A549 (cell line): ENCODE results near the gene PRELP. TPM values are rescaled to one million over a fixed set of nuclear protein-coding genes. Genes with fewer than 3 reads are reported as not detected.
"Not testable (repeated sequence)": the region's sequence is repeated elsewhere in the genome, so short reads cannot be mapped to it uniquely, and the experiment has no call there.

Source experiments
- ATAC-seq, 2 experiments: fragments of 200-7000 bp in 1 of 2; fragments of >200 bp in 1 of 2; cut with Nextera tagmentation in 1 of 2; cut with Tn5 transposase in 1 of 2; 3 replicates each; pipeline versions ENCODE4 v1.8.0 to v1.9.1; 2018 to 2020; ENCODE audit warnings: mild to moderate bottlenecking in 1 of 2, moderate library complexity in 1 of 2
- CTCF ChIA-PET: fragments of 300-600 bp; sonication (Branson Sonifier 250); formaldehyde crosslinking; extraction: SDS; loops from one replicate; lab custom pipeline; 2021; ENCODE audit warnings: antibody characterized with exemption, inconsistent platforms; lab: Yijun Ruan, JAX
- POLR2A ChIA-PET: fragments of 350-600 bp; formaldehyde crosslinking; extraction: SDS; loops from one replicate; lab custom pipeline; 2021; ENCODE audit warnings: antibody characterized with exemption, inconsistent platforms; lab: Yijun Ruan, JAX
- DNase-seq, 2 experiments: peaks; one replicate each; pipeline versions ENCODE4 v3.0.0 to v3.0.0-alpha.2; 2011 to 2016; ENCODE audit warnings: low read depth in 1 of 2, low spot score in 1 of 2
- FAIRE-seq: peaks from 2 replicates; lab custom pipeline; 2011; peaks lifted over from hg19 to GRCh38; lab: Jason Lieb, UNC
- H3K27ac ChIP-seq, 2 experiments: fragments of >200 bp; sonication (Bioruptor Twin); formaldehyde crosslinking; 3 replicates each; pipeline ENCODE4 v1.5.1; 2016 to 2017
- H3K4me1 ChIP-seq: fragments of >200 bp; sonication (Bioruptor Twin); formaldehyde crosslinking; 3 replicates; pipeline ENCODE4 v1.6.1; 2016
- H3K4me2 ChIP-seq: fragments of >200 bp; sonication (Bioruptor Twin); formaldehyde crosslinking; 3 replicates; pipeline ENCODE4 v1.6.1; 2016
- H3K4me3 ChIP-seq: fragments of >200 bp; sonication (Bioruptor Twin); formaldehyde crosslinking; 3 replicates; pipeline ENCODE4 v1.5.1; 2016
- H3K9me3 ChIP-seq: fragments of >200 bp; sonication (Bioruptor Twin); formaldehyde crosslinking; 3 replicates; pipeline ENCODE4 v1.6.1; 2016
- CBX2 ChIP-seq: fragments of 200-600 bp; sonication (generic); IDR thresholded peaks from 2 replicates; pipeline ENCODE4 v1.6.1; 2016; ENCODE audit warnings: low read depth, mild to moderate bottlenecking, borderline replicate concordance
- CBX8 ChIP-seq: fragments of 200-600 bp; sonication (generic); IDR thresholded peaks from 2 replicates; pipeline ENCODE4 v1.6.1; 2016
- CEBPB ChIP-seq, 2 experiments: fragments of >200 bp in 1 of 2; sonication (Bioruptor Twin) in 1 of 2; formaldehyde crosslinking in 1 of 2; IDR thresholded peaks; 2 replicates each; pipeline ENCODE4 v1.6.1; 2012 to 2016
- EHMT2 ChIP-seq: fragments of 200-600 bp; sonication (generic); IDR thresholded peaks from 2 replicates; pipeline ENCODE4 v1.6.1; 2016; ENCODE audit warnings: antibody characterized with exemption, low read depth, mild to moderate bottlenecking, moderate library complexity
- ELK1 ChIP-seq: fragments of 150-350 bp; IDR thresholded peaks from 2 replicates; pipeline ENCODE4 v1.6.1; 2014; ENCODE audit warnings: low read depth, mild to moderate bottlenecking, low read length
- FOSB ChIP-seq: fragments of 250-450 bp; sonication (Bioruptor Pico); IDR thresholded peaks from 2 replicates; pipeline ENCODE4 v1.5.0; 2020; ENCODE audit warnings: mild to moderate bottlenecking, moderate library complexity
- FOSL2 ChIP-seq, 2 experiments: fragments of 450-650 bp in 1 of 2; fragments of >200 bp in 1 of 2; sonication (Bioruptor Twin) in 1 of 2; formaldehyde crosslinking; IDR thresholded peaks; 2 replicates each; pipeline versions ENCODE4 v1.5.0 to v1.6.1; 2016 to 2020; ENCODE audit warnings: mild to moderate bottlenecking in 1 of 2, moderate library complexity in 1 of 2
- GATA3 ChIP-seq: IDR thresholded peaks from 2 replicates; pipeline ENCODE4 v1.6.1; 2012; ENCODE audit warnings: borderline replicate concordance
- HES2 ChIP-seq: fragments of >200 bp; sonication (Bioruptor Twin); formaldehyde crosslinking; IDR thresholded peaks from 2 replicates; pipeline ENCODE4 v1.6.1; 2016
- HEYL ChIP-seq: fragments of 250-450 bp; sonication (Bioruptor Pico); IDR thresholded peaks from 2 replicates; pipeline ENCODE4 v1.8.0; 2021; ENCODE audit warnings: mild to moderate bottlenecking, moderate library complexity
- HOXB5 ChIP-seq: fragments of 250-450 bp; sonication (Bioruptor Pico); IDR thresholded peaks from 2 replicates; pipeline ENCODE4 v1.5.0; 2020; ENCODE audit warnings: mild to moderate bottlenecking, moderate library complexity
- JUN ChIP-seq, 2 experiments: fragments of >200 bp; sonication (Bioruptor Twin); formaldehyde crosslinking; IDR thresholded peaks; 2 replicates in 1 of 2; 3 replicates in 1 of 2; pipeline ENCODE4 v1.6.1; 2016 to 2017
- JUNB ChIP-seq: fragments of >200 bp; sonication (Bioruptor Twin); formaldehyde crosslinking; IDR thresholded peaks from 2 replicates; pipeline ENCODE4 v1.6.1; 2016
- KDM1A ChIP-seq: fragments of 200-600 bp; sonication (generic); IDR thresholded peaks from 2 replicates; pipeline ENCODE4 v1.6.1; 2016; ENCODE audit warnings: low read depth, mild to moderate bottlenecking
- KDM5A ChIP-seq: fragments of 200-600 bp; sonication (generic); IDR thresholded peaks from 2 replicates; pipeline ENCODE4 v1.6.1; 2016; ENCODE audit warnings: antibody characterized with exemption, mild to moderate bottlenecking
- MAZ ChIP-seq: fragments of 150-350 bp; IDR thresholded peaks from 2 replicates; pipeline ENCODE4 v1.6.1; 2014; ENCODE audit warnings: antibody characterized with exemption, low read depth, low read length, borderline replicate concordance
- NR3C1 ChIP-seq: fragments of >200 bp; sonication (Bioruptor Twin); formaldehyde crosslinking; IDR thresholded peaks from 3 replicates; pipeline ENCODE4 v1.6.1; 2017
- PBX3 ChIP-seq: IDR thresholded peaks from 2 replicates; pipeline ENCODE4 v1.6.1; 2012
- PHF8 ChIP-seq: fragments of 200-600 bp; sonication (generic); IDR thresholded peaks from 2 replicates; pipeline ENCODE4 v1.6.1; 2016; ENCODE audit warnings: low read depth, mild to moderate bottlenecking, antibody characterized with exemption, moderate library complexity, borderline replicate concordance
- RAD21 ChIP-seq, 2 experiments: fragments of >200 bp in 1 of 2; sonication (Bioruptor Twin) in 1 of 2; formaldehyde crosslinking in 1 of 2; IDR thresholded peaks in 1 of 2; conservative IDR thresholded peaks in 1 of 2; 2 replicates in 1 of 2; 3 replicates in 1 of 2; pipeline ENCODE4 v1.6.1; 2012 to 2018; ENCODE audit warnings: inconsistent platforms in 1 of 2
- RFX5 ChIP-seq: fragments of 450-650 bp; IDR thresholded peaks from 2 replicates; pipeline ENCODE4 v1.7.1; 2014; ENCODE audit warnings: antibody characterized with exemption, mild to moderate bottlenecking, moderate library complexity
- SMC3 ChIP-seq: fragments of >200 bp; sonication (Bioruptor Twin); formaldehyde crosslinking; IDR thresholded peaks from 3 replicates; pipeline ENCODE4 v1.6.1; 2018; ENCODE audit warnings: inconsistent platforms
- TFCP2L1 ChIP-seq: fragments of 250-450 bp; sonication (Bioruptor Pico); IDR thresholded peaks from 2 replicates; pipeline ENCODE4 v1.5.0; 2021; ENCODE audit warnings: mild to moderate bottlenecking
- TP53 ChIP-seq: fragments of 250-450 bp; sonication (Bioruptor Pico); IDR thresholded peaks from 2 replicates; pipeline ENCODE4 v1.5.0; 2021; ENCODE audit warnings: mild to moderate bottlenecking, moderate library complexity
- ZC3H11A ChIP-seq: fragments of 450-650 bp; IDR thresholded peaks from 2 replicates; pipeline ENCODE4 v1.6.1; 2014; ENCODE audit warnings: antibody characterized with exemption, mild to moderate bottlenecking
- ZSCAN20 ChIP-seq: fragments of 250-450 bp; sonication (Bioruptor Pico); IDR thresholded peaks from 2 replicates; pipeline ENCODE4 v1.8.0; 2022; ENCODE audit warnings: mild to moderate bottlenecking, moderate library complexity
- WGBS: methylation state at CpG from one replicate; pipeline ENCODE4 v1.1.6; 2017; ENCODE audit errors: missing lambda C conversion rate; 5-methylcytosine and 5-hydroxymethylcytosine counted together
- polyA plus RNA-seq, 4 experiments: library from polyadenylated mRNA; depleted of rRNA in 3 of 4; stranded (reverse); fragments of >200 nt; fragmentation: RNase III in 1 of 4; extraction: RNeasy Plus Mini Kit Qiagen cat#74134 plus additional on column Dnase treatment in 1 of 4; gene quantifications; 2 replicates in 3 of 4; 3 replicates in 1 of 4; pipeline ENCODE4 v1.2.3, GENCODE V29; 2011 to 2017
- TF ChIP-seq, protein P1 (sequence below): IDR thresholded peaks from 2 replicates; pipeline ENCODE4 v1.6.1; 2012; ENCODE audit warnings: low read depth, borderline replicate concordance
- TF ChIP-seq, protein P2 (sequence below): fragments of >200 bp; sonication (Bioruptor Twin); formaldehyde crosslinking; IDR thresholded peaks from 3 replicates; pipeline ENCODE4 v1.5.1; 2016

PRELP gene
- polyA plus RNA-seq, 2 of the 4 experiments (the other 2 are of a cell fraction): not detected

- ChIA-PET POLR2A (no interaction called here), CTCF (interaction anchor here (1.0 to 9.7 kb wide), 3 partner anchors 47 to 180 kb away, joined by 3 to 137 read pairs (median 6); partner anchors contain the start of gene OPTC)
- H3K4me3 ChIP-seq: no peak overlapping the region
- TF ChIP-seq RAD21 (conservative IDR thresholded peaks at IDR 0.05 in 1 of 2, IDR thresholded peaks at IDR 0.05 in 1 of 2) (no peak), HEYL (CRISPR knock-in tag) (no peak), CBX2 (no peak), TFCP2L1 (CRISPR knock-in tag) (no peak), CBX8 (no peak), KDM1A (no peak), JUNB (no peak), GATA3 (no peak), SMC3 (no peak), ELK1 (no peak), ZSCAN20 (CRISPR knock-in tag) (no peak), PHF8 (no peak), MAZ (no peak), PBX3 (no peak), HOXB5 (CRISPR knock-in tag) (no peak)
- TF ChIP-seq, protein P1, sequence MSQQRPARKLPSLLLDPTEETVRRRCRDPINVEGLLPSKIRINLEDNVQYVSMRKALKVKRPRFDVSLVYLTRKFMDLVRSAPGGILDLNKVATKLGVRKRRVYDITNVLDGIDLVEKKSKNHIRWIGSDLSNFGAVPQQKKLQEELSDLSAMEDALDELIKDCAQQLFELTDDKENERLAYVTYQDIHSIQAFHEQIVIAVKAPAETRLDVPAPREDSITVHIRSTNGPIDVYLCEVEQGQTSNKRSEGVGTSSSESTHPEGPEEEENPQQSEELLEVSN: no peak
- TF ChIP-seq, protein P2, sequence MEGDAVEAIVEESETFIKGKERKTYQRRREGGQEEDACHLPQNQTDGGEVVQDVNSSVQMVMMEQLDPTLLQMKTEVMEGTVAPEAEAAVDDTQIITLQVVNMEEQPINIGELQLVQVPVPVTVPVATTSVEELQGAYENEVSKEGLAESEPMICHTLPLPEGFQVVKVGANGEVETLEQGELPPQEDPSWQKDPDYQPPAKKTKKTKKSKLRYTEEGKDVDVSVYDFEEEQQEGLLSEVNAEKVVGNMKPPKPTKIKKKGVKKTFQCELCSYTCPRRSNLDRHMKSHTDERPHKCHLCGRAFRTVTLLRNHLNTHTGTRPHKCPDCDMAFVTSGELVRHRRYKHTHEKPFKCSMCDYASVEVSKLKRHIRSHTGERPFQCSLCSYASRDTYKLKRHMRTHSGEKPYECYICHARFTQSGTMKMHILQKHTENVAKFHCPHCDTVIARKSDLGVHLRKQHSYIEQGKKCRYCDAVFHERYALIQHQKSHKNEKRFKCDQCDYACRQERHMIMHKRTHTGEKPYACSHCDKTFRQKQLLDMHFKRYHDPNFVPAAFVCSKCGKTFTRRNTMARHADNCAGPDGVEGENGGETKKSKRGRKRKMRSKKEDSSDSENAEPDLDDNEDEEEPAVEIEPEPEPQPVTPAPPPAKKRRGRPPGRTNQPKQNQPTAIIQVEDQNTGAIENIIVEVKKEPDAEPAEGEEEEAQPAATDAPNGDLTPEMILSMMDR: no peak
- 29% methylated on average over 2 of the region's 2 CpGs for WGBS
- H3K4me1 ChIP-seq: no peaks in the 10 kb centered on the region
- H3K4me2 ChIP-seq: no peak overlapping the region
- ATAC-seq (no peak), FAIRE-seq (no peak), DNase-seq (no peak)
- peaks cover 12% of the 10 kb centered on the region; the same call in 2 of the 3 replicates for H3K9me3 ChIP-seq
- H3K27ac ChIP-seq: no peak overlapping the region
Observed at GRCh38 chr1:203447151-203447550, 28.5 kb upstream of the PRELP start.

- H3K4me3 ChIP-seq, H3K4me1 ChIP-seq, H3K4me2 ChIP-seq, POLR2A ChIA-PET, FAIRE-seq, H3K27ac ChIP-seq, DNase-seq, ATAC-seq: not testable (repeated sequence)
- CTCF ChIA-PET: interaction anchor here (1.0 to 9.7 kb wide), 3 partner anchors 47 to 180 kb away, joined by 3 to 137 read pairs (median 6); partner anchors contain the start of gene OPTC
- 91% methylated on average over 1 of the region's 1 CpG for WGBS
- peaks cover 12% of the 10 kb centered on the region; the same call in 2 of the 3 replicates for H3K9me3 ChIP-seq
Observed at GRCh38 chr1:203447598-203447997, 28.0 kb upstream of the PRELP start.

GRCh38 chr1:203448521-203449061 lies 27.0 kb upstream of the PRELP start:
- H3K27ac ChIP-seq: no peak overlapping the region
- ATAC-seq: no peak
- POLR2A ChIA-PET: no interaction called here
- WGBS: 37% methylated on average over 9 of the region's 9 CpGs
- CTCF ChIA-PET: no interaction called here
- no peak for FAIRE-seq
- no peak for DNase-seq
- H3K4me3 ChIP-seq: no peak overlapping the region
- no peak overlapping the region for H3K4me2 ChIP-seq
- peaks cover 12% of the 10 kb centered on the region; the same call in 2 of the 3 replicates for H3K9me3 ChIP-seq
- H3K4me1 ChIP-seq: no peaks in the 10 kb centered on the region
- TF ChIP-seq TP53 (CRISPR knock-in tag) (no peak), FOSB (CRISPR knock-in tag) (no peak), JUN (IDR thresholded peaks at IDR 0.05) (no peak), NR3C1 (no peak), GATA3 (no peak), CEBPB (IDR thresholded peaks at IDR 0.05) (no peak), KDM5A (no peak), FOSL2 (IDR thresholded peaks at IDR 0.05) (no peak), FOSL2 (CRISPR knock-in tag; IDR thresholded peaks at IDR 0.05) (no peak), HES2 (no peak), RFX5 (no peak), ZC3H11A (no peak), EHMT2 (no peak), ELK1 (no peak)
